Fibroblast of lung (primary cell): ENCODE results near the gene ALPP.

Experiments
- EZH2 ChIP-seq: IDR thresholded peaks from 2 replicates; pipeline ENCODE4 v1.5.1; 2012; ENCODE audit warnings: low read length, control low read depth, mild to moderate bottlenecking; ENCODE audit errors: missing control alignments
- TF ChIP-seq, protein P1 (sequence below), 2 donors: IDR thresholded peaks in 1 of 2; conservative IDR thresholded peaks in 1 of 2; 1 replicate in 1 of 2; 2 replicates in 1 of 2; pipeline ENCODE4 v1.5.1; 2011 to 2012; ENCODE audit warnings: low read length in 2 of 2, control low read depth in 1 of 2, inconsistent platforms in 1 of 2, low read depth in 1 of 2, mild to moderate bottlenecking in 1 of 2

DNA sequence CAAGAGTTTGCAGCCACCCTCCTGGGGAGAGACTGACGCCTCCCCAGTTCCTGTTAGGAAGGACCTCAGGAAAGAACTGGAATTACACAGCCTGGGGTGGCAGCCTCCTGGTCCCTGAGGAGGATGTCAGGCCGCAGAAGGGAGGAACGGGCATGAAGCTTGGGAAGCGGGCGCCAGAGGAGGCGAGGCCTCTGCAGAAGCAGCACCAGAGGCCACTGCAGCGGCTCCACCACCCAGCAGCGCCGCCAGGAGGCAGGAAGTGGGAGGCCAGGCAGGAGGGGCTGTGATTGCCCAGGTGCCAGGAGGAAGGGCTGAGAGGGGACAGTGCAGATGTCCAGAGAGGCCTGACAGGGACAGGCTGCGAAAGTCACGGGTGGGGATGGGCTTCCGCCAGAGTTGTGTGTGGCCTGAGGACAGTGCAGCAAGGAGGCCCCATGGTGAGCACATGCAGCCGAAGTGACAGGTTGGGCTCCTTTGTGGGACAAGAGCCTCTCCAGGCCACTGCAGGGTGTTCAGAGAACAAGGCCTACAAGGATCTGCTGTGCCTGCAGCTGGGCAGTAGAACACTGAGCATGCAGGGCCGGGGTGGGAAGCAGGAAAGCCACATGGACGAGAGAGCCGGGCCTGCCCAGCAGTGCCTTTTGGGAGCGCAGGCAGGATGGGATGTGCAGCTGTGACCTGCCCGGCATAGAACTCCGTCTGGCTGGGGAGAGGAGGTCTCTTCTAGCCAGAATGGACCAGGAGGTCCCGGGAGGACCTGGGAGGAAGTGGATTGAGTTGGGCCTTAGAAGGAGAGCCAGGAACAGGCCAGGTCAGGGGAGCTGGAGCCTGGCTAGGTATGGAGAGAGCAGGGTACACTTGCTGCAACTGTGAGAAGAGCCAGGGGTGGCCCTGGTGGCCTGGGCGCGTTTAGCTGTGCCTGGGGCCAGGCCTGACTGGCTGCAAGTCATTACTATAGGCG lies 39.1 kb upstream of the ALPP start:
- TF ChIP-seq, protein P1, sequence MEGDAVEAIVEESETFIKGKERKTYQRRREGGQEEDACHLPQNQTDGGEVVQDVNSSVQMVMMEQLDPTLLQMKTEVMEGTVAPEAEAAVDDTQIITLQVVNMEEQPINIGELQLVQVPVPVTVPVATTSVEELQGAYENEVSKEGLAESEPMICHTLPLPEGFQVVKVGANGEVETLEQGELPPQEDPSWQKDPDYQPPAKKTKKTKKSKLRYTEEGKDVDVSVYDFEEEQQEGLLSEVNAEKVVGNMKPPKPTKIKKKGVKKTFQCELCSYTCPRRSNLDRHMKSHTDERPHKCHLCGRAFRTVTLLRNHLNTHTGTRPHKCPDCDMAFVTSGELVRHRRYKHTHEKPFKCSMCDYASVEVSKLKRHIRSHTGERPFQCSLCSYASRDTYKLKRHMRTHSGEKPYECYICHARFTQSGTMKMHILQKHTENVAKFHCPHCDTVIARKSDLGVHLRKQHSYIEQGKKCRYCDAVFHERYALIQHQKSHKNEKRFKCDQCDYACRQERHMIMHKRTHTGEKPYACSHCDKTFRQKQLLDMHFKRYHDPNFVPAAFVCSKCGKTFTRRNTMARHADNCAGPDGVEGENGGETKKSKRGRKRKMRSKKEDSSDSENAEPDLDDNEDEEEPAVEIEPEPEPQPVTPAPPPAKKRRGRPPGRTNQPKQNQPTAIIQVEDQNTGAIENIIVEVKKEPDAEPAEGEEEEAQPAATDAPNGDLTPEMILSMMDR (conservative IDR thresholded peaks at IDR 0.05 in 1 of 2, IDR thresholded peaks at IDR 0.05 in 1 of 2; ENCODE audit: low read depth in 1 of 2, low read length in 2 of 2) = no peak
- no peak for TF ChIP-seq EZH2
